ENCODE results near the gene SEMA6A. TPM values are rescaled to one million over a fixed set of nuclear protein-coding genes. Genes with fewer than 3 reads are reported as not detected.

The SEMA6A gene
- total and polyA plus RNA-seq, 9 of the 15 experiments (the other 6 are each of a cell fraction or from before 2014, with no cell fraction given) = 0.04 to 0.42 (median 0.18) TPM; not detected in 5

DNA sequence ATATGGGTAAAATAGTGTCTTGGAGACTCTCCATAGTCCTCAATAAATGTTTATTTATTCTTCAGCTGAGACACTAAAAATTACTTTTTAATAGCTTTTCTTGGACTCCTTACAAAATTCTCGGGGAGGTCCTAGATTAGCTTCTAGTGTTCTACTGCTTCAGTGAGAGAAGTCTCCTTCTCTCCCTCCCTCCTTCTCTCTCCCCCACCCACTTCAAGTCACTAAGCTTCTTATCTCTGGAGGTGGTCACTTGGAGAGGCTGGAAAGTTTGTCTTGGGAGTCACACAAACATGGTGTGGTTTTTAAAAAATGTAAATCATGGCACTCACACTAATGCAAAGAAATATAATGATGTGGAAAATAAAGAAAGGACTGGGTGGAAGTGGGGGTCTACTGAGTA, 64.1 kb downstream of the SEMA6A start (continued):
- TF ChIP-seq HOXB6 (CRISPR knock-in tag; IDR thresholded peaks at IDR 0.05; ENCODE audit: borderline replicate concordance) = no peak
- no peak for TF ChIP-seq ZNF444 (CRISPR knock-in tag; IDR thresholded peaks at IDR 0.05)
- no peak for TF ChIP-seq PYGO2 (tag; IDR thresholded peaks at IDR 0.05)
- no peak for TF ChIP-seq ZNF253 (CRISPR knock-in tag; conservative IDR thresholded peaks at IDR 0.05)

DNA sequence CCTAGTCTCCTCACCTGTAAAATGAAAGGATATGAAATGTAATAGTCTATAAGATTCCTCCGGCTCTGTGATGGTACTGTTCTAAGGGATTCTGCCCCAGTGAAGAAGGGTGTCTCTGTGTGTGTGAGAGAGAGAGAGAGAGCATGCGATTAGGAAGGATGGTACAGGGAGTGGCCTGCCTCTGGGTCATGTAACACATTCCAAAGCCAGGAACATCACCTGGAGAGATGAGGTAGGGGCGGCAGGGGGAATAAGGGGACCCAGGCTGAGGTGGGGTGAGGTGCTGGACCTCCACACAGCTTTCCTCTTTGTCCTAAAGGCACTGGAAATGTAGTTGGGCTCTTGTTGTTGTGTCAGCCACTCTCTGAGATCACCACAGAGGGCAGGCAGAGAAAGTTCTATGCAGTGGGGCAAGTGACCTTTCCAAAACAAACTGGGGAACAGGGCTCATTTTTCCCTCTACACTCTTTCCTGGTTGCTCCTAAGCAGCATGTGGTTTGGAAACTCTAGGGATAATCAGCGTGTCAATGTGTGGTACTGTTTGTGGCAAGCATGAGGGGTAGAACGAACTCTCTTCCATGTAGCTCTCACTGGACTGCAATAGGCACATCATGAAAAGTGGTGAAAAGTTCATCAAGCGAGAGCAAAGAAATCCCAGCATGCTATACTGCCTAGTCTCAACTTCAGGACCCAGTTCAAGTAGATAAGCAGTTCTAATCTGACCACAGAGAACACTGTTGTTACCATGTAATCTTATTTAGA, 65.0 kb downstream of the SEMA6A start:
- Histone ChIP-seq H3K9me3 (replicated peaks; ENCODE audit: control insufficient read depth, insufficient read depth, low read depth, low read length) (no peaks in the 10 kb centered on the region), H3K9me1 (ENCODE audit: control insufficient read depth, insufficient read depth, low read length) (no peaks in the 10 kb centered on the region), H3K36me3 (ENCODE audit: control insufficient read depth, insufficient read depth, low read length) (no peaks in the 10 kb centered on the region), H3K79me2 (ENCODE audit: control insufficient read depth, insufficient read depth, low read length) (no peaks in the 10 kb centered on the region), H3K4me2 (ENCODE audit: insufficient read depth, low read length) (no peak overlapping the region), H3K4me3 (no peak overlapping the region), H4K20me1 (replicated peaks; ENCODE audit: control insufficient read depth, insufficient read depth, low read length) (no peaks in the 10 kb centered on the region), H3K4me1 (replicated peaks in 1 of 2; ENCODE audit: control insufficient read depth in 2 of 2, insufficient read depth in 2 of 2, low read length in 2 of 2) (no peaks in the 10 kb centered on the region), H3K9ac (ENCODE audit: insufficient read depth in 1 of 2, low read depth in 2 of 2, low read length in 2 of 2) (no peak overlapping the region), H2AFZ (ENCODE audit: low read depth, low read length) (no peak overlapping the region), H3K27ac (ENCODE audit: extremely low read depth, low read depth, low read length) (no peak overlapping the region), H3K27me3 (ENCODE audit: control insufficient read depth in 2 of 2, insufficient read depth in 2 of 2, low read length in 2 of 2) (no peaks in the 10 kb centered on the region)
- ATAC-seq = no peak
- intact Hi-C loops (cut with micrococcal nuclease) = no loop called here
- ChIA-PET POLR2A (interaction anchor here (0.6 kb wide), 1 partner anchor 862 kb away, joined by 3 read pairs; no protein-coding TSS in a partner anchor), CTCF (ENCODE audit: low intra/inter-chr PET ratio) (no interaction called here)
- no peak for DNase-seq (ENCODE audit: extremely low read depth in 1 of 4, low spot score in 3 of 4)
- in situ Hi-C loops (cut with MboI) = no loop called here
- FAIRE-seq = no peak
- 0% methylated on average over 5 of the region's 6 CpGs for WGBS (ENCODE audit: insufficient coverage, low coverage, missing lambda C conversion rate)
- no peak for TF ChIP-seq SIN3B (IDR thresholded peaks at IDR 0.05; ENCODE audit: low read depth)
- TF ChIP-seq CBX3 (IDR thresholded peaks at IDR 0.05; ENCODE audit: borderline replicate concordance in 1 of 2, low read length in 2 of 2) = no peak
- no TSS peak for BruUV-seq (replicated peaks)

All from K562 (cell line).